RPMI7951 (cell line): ENCODE measurements around the gene EPDR1. TPM values are rescaled to one million over a fixed set of nuclear protein-coding genes. Genes with fewer than 3 reads are reported as not detected.
A peak's percentile ranks its signal among the peaks of the same experiment; 100 is the strongest.

Experiments used
- DNase-seq: peaks from one replicate; pipeline ENCODE4 v3.0.0-alpha.2; 2012; ENCODE audit warnings: low read depth
- total RNA-seq: library from RNA; depleted of rRNA; stranded (reverse); fragments of >200 nt; shearing (Covaris generic); gene quantifications from 2 replicates; pipeline ENCODE4 v1.2.3, GENCODE V29; 2014; rRNA removed

EPDR1 gene
- total RNA-seq: 31.6 and 35.1 TPM in 2 replicates

DNA sequence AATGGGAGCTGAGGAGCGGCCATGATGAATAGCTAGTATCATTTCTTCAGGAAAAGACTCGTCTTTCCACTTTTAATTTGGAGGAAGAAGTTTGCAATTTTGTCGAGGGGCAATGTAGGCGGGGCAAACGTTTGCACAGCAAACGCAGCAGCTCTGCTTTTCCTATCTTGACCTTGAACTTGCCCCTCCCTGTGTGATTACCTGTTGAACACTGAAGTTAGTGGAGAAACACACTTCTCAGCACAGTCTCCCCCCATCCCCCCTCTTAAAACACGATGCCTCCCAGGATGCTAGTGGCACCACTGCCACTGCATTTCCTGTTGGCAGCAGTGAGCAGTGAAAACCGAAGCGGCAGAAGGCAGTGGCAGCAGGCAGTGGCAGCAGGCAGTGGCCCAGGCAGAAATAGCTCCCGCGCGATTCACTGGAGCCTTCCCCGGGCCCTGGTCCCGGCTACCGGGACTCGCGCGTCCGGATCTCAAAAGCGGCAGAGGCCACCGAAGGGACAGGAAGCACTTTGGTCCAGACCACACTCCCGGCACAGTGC lies at the start of gene EPDR1:
EPDR1 (plus strand) TSS at position 336 of the 544 bp plus-strand sequence. CDS start 300 bp downstream, outside the sequence.
- DNase-seq: peak; percentile 80

DNA sequence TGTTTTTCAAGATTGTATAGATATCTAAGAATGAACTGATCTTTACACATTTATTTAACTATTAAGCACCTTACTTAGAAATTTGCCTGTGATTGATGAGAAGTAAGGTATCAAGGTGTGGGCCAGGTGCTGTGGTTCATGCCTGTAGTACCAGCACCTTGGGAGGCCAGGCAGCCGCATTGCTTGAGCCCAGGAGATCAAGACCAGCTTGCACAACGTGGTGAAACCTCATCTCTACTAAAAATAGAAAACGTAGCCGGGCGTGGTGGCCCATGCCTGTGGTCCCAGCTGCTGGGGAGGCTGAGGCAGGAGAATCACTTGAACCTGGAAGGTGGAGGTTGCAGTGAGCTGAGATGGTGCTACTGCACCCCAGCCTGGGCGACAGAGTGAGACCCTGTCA lies 38.4 kb upstream of the EPDR1 start:
- DNase-seq: no peak

DNA sequence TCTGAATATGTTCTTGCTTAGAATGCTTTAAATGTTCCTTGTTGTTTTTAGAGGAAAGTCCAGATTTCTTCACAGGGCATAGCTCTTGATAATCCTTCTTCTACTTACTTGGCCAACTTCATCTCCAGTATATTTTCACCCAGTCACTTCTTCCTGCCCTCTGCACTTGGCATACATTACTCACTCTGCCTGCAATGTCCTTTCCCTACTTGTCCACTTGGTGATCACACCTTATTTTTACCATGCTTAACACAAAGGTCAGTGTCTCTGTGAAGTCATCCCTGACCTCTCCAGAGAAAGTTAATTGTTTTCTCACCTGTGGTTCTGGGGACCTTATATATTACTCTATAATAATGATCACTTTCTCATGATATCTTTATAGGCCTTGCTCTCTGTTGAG lies 27.1 kb upstream of the EPDR1 start:
- DNase-seq: no peak

DNA sequence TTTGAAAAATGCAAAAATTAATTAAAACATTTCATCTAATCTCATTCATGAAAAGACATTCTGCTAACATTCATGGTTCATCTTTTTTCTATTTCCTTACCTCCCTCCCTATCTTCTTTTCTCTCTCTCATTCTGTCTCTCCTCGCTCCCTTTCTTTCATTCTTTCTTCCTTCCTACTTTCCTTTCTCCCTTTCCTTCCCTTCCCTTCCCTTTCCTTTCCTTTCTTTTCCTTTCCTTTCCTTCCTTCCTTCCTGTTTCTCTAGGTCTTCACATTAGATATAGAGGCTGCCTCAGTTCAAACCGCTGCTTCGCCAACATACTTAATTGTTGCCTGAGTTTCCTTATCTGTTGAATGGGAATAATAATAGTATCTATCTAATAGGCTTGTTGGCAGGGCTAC lies 25.8 kb upstream of the EPDR1 start:
- DNase-seq: no peak

DNA sequence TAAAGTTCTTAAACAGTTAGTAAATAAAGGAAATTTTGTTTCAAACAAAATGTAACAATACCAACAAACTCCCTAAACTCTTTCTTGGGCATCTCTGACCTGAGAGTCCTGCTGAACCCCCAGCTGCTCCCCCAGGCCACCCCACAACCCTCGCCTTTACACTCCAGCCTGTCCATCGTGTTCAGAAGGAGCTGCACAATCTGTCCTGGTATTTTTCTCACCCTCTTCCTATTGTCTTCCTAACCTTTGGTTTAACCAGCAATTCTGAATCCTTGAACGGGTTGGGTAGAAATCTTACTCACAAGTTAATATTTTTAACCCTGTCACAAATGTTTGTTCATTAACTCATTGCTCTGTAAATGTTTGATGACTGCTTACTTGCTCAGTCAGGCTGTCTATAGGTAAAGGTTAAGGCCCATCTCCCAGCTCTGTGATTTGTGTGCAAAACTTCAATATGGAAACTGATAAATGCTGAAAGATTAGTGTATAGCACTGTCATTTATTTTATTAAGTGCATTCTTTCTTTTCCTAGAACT lies 20.7 kb upstream of the EPDR1 start:
- no peak for DNase-seq

DNA sequence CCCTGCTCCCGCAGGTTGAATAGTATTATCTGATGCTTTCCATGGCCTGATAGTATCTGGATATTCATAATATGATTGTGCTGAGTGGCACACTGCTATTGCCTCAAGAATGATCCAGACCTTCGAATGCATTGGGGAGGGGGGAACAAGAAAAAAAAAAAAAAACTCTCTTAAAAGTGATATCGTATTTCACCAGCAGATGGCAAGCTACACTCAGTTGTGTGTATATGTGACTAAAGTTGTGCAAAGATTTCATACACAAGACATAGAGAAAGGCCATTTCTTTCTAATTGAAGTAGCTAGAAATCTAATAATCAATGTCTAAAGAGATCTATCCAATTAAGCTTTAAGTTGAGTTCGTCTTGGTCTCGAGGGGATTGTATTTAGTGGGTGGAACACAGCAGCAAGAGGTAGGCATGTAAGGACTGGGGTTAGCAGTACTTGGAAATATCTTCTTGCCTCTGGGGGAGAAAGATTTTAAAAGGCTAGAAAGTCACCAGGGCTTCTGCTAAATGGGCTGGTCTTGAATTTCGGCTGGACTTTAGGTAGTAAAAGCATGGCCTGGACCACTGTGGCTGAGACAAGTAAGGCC lies 19.1 kb upstream of the EPDR1 start:
- peak; percentile 52 for DNase-seq

DNA sequence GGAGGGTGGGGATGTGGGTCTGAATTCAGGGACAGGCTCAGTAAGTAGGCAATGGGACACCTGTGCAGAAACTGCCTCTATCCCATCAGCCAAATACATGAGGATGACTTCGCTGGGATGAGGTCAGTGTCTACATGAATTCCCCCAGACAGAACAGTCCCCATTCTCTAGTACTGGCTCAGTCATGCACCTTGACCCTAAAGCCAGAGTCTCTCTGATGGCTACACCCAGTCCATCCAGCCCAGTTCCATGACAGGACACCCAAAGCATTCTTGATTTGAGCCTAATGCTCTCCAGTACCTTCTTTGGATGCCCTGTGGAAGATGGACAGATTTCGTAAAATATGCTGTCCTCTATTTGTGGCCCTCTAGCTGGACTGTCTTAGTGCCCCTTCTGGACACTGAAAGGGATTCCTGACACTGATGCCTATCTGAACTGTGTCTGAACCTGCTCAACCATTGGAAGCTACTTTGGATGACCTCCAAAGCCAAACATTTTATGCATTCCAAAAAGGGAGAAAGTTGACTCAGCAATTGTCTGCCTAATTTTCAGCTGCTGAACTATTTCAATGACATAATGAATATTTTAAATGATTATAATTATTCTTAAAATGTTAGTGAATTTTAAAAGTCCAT lies 18.4 kb upstream of the EPDR1 start:
- DNase-seq: peak; percentile 78

DNA sequence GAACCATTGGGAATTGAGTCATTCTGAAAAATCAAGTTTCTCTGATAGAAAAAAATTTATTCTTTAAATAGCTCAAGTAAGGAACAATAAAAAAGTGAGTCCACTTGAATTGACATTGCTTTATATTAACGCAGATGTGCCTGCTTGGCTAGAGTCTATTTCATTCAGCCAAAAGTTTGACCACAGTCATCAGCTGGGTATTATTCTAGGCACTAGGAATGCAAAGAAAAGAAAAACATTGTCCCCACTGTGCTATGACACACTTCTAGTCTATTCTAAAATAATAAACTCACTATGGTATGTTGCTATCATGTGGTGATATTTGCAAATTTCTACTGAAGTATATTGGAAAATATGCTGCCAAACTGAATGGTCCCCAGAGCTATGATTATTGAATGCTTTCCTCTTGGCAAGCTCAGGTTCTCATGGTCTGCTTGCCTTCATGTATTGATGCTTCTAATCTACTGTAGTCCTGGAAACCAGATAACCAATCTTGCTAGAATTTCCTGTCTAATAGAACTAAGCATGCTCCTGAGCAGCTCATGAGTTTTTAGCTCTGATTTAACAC lies 12.1 kb upstream of the EPDR1 start:
- peak; percentile 11 for DNase-seq

DNA sequence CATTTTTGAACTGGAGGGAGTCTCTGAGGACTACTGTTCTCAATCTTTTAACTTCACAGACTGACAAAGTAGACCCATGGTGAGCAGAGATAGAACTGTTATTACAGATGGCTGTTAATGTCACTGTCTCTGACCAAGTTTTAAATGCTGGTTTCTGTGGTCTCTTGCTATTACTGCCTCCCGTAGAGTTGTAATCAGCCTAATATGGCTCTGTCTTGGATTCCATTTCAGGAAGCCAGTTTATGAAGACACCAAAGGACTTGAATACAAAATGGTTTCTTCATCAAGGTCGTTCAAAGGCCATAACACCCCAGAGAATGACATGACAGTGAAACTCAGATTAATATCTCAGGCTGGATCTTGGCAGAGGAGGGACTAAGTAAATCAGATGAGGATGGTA lies 7.7 kb upstream of the EPDR1 start:
- peak; percentile 12 for DNase-seq

DNA sequence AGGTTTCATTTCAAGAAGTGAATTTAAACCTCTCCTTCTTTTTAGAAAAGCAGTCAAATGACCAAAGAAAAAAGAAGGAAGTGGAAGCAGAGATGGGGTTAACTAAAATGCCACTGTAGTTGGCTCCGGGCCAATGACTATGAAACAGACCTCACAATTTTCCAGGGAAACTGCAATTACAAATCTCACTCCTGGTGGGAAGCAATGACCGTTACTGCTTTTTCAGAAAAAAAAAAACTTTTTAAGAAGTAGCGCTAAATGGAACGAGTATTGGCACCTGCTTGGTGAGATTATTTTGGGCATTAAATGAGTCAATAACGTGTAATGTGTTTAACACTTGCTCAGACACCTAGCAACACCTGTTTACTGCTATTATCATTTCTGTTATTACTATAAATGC lies 5.0 kb upstream of the EPDR1 start:
- DNase-seq: no peak

DNA sequence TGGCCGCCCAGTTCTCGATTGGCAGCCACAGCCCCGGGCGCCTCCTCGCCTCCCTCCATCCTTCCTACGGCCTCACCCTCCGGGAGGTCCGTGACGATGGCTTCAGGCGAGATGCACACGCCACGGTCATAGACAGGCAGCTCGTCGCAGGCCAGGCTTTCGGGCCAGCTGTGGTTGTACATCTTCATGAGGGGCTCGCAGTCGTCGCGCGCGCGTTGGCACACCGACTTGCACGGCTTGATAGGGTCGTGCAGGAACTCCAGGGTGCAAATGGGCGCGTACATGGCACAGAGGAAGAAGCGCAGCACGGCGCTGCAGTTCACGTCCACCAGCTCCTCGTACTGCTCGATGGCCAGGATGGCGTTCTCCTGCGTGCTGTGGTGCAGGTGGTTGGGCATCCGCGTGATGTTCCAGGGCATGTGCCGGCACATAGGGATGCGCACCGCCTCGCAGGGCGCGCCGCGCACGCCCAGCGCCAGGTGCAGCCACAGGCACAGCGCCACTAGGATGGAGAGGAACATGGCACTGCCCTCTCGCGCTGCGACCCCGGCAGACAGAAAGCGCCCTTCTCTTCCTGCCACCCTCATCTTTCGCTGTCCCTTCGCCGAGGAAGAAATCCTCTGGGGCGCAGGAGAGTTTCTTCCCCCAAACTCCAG lies 4.3 kb upstream of the EPDR1 start:
- peak; percentile 10 for DNase-seq

DNA sequence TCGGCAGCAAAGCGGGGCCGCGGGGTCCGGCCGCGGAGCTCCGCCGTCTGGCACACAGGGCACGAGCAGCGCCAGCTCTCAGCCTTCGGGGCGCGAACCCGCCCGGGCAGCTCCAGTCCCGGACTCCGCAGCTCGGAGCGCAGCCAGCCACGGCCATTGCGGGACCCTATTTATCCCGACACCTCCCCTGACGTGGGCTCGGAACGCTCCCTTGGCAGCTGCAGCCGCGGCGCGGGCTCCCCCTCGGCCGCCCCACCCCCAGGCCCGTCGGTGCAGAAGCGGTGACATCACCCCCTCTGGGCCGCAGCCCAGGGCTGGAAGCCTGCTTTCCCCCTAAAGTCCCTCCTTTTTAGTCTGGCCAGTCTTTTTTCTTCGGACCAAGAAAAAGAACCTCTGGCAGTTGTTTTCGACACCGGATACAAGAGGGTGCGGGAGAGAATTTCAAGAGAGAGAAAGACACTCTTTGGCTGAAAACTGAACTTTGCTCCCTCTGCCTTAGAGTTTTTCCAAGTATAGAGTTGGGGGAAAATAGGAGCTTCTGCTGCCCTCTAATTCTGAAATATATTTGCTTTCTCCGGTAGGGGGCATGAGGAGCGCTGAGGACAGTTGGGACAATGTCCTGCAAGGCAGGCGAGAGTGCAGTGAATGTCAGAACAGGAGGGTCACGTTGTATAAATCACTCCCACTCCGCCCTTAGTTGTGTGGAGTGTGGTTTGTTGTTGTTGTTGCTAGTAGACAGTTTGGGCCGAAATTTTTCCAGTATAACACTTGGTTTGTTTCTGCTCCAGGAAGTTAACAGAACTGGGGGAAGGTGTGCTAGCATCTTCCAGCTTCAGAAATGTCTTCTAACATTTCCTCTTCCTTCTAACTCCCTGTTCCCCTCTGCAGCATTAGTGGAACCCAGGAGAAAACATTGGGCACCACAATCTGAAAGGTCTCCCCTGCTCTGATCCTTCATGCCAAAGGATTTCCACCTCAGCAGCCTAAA lies 3.5 kb upstream of the EPDR1 start, which contains the start of gene SFRP4:
SFRP4 (minus strand) TSS at position 145 of the 988 bp plus-strand sequence. CDS start 280 bp downstream, outside the sequence.
- peak; percentile 59 for DNase-seq

DNA sequence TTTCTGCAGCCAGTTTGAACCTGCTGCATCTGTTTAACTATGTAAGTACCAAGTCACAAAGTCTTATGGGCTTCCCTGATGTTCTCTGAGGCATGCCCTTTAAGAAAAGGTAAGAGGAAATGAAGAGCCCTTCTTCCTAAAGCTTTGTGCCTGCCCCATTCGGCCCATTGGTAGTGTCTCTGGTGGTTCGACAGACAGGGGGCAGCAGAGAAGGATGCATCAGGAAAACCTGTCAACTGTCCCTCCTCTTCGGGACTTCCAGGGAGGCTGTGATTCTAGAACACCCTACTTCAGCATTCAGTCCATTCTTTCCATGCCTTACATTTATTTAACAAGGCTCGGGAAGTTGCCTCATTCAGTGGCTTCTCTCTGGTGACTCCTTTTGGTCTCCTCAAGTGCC lies 1.9 kb upstream of the EPDR1 start:
- no peak for DNase-seq

DNA sequence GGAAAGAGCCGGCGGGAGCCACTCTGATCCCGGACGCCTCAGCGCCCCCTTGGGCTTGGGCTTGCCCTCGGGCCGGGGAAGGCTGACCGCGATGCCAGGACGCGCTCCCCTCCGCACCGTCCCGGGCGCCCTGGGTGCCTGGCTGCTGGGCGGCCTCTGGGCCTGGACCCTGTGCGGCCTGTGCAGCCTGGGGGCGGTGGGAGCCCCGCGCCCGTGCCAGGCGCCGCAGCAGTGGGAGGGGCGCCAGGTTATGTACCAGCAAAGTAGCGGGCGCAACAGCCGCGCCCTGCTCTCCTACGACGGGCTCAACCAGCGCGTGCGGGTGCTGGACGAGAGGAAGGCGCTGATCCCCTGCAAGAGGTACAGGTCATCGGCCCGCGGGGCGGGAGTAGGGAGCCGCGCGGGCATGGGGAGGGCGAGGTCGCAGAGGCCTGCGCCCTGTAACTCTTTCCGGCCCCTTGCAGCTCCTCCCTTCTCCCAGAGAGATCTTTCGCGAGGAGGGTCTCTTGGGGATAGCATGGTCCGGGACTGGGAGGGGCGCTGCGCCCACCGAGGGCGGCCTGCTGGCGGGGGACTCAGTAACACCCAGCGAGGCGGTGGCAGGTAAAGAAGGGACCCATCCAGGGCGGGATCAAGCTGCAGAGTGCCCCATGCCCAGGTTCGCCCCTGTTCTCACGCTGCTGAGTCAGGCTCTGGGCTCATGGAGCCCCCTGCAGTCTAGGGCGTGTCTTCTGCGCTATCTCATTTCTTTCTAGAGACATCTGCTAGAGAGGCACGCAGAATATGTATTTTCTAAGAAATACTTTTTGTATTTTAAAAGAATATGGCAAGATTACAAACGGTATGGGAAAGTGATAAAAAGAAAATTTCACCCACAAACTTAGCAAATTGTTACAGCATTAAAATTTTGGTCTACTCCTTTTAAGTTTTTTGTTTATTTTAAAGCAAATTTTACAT lies 687 bp downstream of the EPDR1 start:
- peak; percentile 64 for DNase-seq

DNA sequence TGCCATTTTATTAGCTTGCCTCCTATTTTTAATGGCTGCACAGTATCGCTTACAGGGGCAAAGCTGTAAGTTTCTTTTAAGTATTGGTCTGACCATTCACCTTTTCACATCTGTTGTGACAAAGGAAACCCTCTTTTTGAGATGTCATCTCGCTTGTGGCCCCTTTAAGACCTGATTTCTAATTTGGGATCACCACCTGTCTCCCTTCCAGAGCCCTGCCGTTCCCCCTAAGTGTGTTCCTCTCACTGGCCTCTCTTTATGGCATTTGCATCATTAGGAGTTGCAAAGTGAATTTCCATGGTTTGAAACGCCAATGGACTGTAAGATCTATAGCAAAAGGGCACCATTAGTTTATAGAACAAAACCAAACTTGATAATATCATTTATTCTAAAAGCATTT lies 1.4 kb downstream of the EPDR1 start:
- DNase-seq: no peak

DNA sequence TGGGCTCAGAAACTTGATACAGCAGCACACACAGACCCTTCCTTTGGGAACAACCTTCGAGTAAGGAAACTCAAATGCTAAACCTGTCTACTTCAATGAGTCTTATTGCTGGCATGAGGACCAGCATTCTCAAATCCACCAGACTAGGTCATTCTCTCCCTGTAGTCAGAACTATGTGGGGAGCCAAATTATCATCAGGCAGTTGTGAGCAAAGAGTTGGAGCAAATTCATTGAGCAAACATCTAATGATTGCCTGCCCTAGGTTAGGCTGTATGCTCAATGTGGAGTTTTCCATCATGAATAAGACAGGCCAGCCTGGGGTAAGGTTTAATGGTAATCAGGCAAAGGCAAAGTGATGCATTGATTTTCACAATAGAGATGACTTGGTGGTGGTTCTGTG lies 3.6 kb downstream of the EPDR1 start:
- no peak for DNase-seq

DNA sequence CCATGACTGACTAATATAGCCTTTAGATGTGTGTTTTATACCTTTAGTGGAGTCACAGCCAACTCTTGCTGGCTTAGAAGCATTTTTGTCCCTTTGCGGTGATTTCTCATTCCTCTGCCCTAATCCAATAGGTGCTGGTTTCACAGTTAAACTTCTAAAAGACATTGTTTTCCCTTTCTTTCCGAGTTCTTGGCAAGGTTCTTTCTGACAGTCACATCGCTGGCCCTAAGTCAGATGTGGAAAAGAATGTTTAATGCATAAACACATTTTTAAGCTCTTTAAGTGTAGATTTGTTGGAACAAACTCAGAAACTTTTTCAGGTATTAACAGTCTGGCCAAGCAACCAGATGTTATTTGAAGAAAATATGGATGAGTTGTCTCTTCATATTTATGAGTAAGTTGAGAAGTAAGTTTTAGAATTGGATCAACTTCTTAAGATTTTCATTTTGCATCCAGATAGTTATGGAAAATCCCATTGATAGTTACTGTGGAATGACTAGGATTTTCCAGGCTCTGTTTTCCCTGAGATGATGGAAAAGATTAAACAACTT lies 4.1 kb downstream of the EPDR1 start:
- DNase-seq: no peak

DNA sequence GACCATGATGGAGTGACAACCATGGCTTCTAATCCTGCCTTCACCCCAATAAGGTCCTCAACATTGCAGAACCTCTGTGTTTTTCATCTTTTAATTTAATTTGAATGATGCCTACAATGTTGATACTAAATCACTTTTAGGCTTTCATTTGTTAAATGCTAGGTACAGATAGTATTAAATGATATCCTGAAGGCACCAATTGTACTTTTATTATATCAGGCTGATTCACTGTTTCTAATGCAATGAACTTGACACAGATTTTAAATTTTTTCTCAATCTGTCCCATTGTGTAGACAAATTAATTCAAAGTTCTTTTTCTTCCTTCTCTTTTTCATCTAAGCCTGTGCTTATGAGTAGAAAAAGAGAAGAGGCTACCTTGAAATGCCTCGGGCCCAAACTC lies 5.2 kb downstream of the EPDR1 start:
- no peak for DNase-seq

DNA sequence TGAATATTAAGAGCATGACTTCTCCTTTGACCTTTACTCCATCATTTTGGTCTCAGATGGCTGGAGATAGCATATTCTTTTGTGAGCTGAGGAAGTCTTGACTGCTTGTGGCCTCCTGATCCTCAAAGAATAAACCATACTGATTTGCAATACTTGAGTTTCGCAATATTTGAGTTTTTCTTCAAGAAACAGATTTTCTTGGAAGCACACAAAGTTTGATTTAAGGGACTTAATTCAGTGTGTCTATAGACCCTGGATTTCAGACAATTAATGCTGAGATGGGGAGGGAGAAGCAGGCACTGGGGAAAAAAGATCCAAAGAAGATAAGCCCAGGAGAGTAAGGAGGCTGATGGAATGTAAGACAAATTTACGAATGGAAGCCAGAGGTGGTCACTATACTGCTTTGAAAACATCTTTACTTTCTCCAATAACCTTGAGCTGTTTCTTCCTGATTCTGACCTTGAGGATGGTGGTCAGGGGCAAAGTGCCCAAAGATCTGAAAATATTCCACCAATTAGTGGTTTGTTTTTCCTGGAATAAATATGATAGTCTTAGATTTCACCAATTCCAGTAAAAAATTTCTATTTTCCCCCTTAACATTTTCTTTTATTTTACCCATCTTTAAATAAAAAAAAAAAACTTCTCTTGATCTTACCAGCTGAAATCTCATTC lies 7.5 kb downstream of the EPDR1 start:
- no peak for DNase-seq
